Ureter (tissue), 1 donor: ENCODE results near the gene FYN. TPM values are rescaled to one million over a fixed set of nuclear protein-coding genes. Genes with fewer than 3 reads are reported as not detected.

Experiments used
- DNase-seq: peaks from one replicate; pipeline ENCODE4 v3.0.0-alpha.2; 2020; ENCODE audit warnings: low spot score
- total RNA-seq: library from RNA; stranded (reverse); gene quantifications from one replicate; pipeline ENCODE4 v1.2.4, GENCODE V29; 2023
- donor health status: DM: yes; HTN: yes; CAD: no.

FYN gene
- total RNA-seq, 1 donor from 2014 or later: 62.6 TPM

GRCh38 chr6:111831408-111831807 lies 41.8 kb downstream of the FYN start:
- no peak for DNase-seq

DNA sequence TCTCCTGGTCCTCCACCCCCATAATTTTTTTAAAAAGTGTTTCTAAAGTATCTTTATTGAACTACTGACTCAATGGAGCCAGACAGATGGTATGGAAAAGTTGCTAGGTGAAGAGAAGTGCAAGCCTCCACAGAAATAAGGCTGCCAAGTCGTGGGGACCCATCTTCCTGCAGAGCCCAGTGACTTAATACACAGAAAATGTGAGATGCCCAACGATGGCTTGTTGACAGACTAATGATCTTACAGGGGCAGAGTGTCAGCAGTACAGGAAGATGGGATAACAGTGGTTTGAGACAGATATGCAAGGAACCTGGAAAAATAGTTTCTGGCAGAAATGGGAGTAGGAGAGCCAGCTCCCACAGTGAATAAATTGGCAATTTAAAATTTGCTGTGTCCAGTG lies 43.3 kb downstream of the FYN start:
- DNase-seq: no peak

GRCh38 chr6:111829581-111829980 lies 43.7 kb downstream of the FYN start:
- DNase-seq: no peak

- DNase-seq: no peak
Measured at GRCh38 chr6:111828809-111829208, 44.4 kb downstream of the FYN start.

GRCh38 chr6:111825439-111826086 lies 47.7 kb downstream of the FYN start:
- no peak for DNase-seq

GRCh38 chr6:111824608-111825337 lies 48.5 kb downstream of the FYN start:
- no peak for DNase-seq

DNA sequence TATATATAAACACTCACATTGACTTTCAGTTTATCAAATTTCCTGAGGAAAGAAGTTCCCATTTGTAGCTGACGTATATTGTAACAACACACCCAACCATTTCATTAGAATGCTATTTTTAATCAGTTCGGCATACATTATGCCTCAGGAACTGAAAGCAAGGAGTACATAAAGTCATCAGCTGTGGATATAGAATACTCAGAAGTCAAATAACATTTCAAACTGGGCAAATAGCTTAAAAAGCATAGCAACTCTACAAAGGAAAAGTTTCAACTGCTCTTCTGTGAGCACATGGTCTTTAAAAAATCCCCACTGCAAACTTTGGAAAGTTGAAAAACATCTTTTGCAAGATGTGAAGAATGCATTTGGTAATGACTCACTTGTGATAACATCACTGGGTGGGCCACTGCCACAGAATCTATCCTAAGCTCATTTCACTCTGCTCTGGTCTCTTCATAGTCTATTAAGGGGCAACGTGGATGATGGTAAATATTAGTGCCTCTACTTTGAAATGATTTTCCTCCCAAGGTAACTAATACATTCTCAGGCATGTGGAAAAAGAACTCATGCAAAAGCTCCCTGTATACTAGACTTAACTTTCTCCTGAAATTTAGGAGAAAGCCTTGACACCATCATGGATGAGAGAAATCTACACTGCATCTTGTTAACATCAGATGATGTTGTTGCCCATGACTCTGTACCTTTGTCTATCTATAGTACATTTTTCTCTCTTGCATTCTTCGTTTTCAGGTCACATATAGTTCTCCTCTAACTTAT lies 49.2 kb downstream of the FYN start:
- no peak for DNase-seq

GRCh38 chr6:111823012-111823411 lies 50.2 kb downstream of the FYN start:
- no peak for DNase-seq

DNA sequence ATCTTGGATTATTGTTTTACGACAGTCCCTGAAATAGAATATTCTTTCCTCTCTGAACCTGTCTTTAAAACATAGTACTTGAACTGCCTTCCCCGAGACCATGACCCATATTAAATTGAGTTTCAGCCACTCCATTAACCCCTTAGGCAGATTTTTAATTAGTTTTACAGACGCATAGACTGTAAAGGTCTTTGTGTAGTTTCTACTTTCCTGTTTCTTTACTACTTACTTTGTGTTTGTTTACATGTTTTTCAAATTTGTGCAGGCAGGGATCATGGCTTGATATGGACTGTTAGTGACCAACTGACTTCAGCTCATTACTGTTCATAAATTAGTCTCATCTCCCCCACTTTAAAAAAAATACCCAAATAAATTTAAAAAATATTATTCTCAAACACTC lies 53.8 kb downstream of the FYN start:
- no peak for DNase-seq

- no peak for DNase-seq
Measured at GRCh38 chr6:111818539-111819226, 54.6 kb downstream of the FYN start.

- no peak for DNase-seq
Measured at GRCh38 chr6:111817451-111818120, 55.7 kb downstream of the FYN start.

DNA sequence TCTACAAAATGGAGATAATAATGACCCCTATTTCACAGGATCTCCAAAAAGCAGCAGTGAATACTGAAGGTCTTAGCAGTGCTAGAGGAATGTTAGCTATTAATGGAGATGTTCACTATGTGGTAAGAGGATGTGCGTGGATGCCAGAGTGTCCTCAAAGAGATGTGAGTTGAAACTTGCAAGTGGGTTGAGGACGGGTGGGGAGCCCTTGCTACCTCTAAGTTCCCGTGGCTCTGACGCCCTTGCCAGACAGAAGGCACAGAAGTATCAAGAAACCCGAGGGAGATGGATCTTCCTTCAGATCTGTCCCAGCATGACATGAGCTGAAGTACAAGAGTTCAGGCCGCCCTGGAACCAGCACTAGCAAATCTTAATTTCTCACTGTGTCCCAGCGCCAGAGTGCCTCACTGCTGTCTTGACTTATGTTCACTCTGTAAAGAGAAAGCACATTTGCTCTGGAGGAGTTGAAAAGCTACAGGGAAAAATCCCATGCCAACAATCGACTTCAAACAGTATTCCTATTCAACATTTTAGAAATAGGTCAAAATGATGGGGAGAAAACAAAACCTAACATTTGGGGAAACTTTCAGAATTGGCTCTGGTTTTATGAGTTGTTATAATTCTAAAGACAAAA lies 59.5 kb downstream of the FYN start:
- DNase-seq: no peak

DNA sequence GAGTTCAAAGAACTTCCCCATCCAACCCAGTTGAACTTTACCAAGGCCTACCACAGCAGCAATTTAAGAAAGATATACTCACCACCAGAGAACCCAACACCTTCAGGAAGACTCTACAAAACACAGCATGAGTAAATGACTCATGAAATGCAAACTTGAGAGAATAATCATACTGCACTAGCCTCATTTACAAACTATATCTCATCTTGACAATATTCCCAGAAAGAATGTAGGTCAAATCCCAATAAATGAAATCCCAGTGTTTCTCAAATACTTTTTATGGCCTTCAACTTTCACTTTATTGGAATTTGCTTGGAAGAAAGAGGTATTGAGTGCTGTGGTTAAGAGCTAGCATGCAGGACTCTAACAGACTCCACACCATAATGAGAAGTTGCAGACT lies 60.0 kb downstream of the FYN start:
- no peak for DNase-seq

DNA sequence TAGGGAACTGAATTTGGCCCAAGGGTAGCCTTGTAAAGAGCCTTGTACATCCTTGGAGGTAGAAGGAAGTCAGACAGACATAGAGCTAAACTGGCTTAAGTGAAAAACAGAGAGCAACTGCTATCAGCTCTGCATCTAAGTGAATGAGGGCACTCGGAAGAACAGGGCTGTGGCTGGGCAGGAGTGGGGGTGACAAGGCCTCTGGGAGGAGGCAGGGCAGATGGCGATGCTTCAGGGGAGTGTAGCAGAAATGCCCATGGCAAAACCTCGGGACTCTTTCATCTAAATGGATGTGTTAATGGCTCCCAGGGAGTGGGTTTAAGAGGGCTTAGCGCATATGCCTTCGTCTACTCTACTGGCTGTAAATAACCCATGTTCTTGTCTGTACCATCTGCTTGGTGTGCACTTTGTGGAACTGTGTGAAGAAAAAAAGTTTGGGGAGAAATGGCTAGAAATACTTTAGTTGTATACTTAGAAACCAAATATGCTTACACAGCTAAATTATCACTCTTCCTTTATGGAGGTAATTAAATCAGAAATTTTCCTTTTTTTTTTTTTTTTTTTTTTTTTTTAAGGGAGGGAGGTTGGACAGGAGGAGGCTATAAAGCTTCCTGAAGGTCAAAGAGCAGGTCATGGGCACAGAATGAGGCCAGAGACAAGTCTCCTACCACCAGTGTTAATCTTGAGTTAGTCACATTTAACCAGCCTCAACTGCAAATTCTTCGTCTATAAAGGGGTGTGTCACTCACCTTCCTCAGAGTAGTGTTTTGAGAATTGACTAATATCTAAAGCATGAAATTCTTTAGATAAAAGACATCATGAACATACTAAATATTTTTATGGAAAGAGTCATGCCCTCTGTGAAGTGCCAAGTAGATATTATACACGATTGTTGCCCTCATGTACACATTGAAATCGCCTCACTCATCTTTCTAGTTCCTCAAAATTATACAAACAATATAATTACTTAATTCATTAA lies 60.9 kb downstream of the FYN start:
- no peak for DNase-seq

DNA sequence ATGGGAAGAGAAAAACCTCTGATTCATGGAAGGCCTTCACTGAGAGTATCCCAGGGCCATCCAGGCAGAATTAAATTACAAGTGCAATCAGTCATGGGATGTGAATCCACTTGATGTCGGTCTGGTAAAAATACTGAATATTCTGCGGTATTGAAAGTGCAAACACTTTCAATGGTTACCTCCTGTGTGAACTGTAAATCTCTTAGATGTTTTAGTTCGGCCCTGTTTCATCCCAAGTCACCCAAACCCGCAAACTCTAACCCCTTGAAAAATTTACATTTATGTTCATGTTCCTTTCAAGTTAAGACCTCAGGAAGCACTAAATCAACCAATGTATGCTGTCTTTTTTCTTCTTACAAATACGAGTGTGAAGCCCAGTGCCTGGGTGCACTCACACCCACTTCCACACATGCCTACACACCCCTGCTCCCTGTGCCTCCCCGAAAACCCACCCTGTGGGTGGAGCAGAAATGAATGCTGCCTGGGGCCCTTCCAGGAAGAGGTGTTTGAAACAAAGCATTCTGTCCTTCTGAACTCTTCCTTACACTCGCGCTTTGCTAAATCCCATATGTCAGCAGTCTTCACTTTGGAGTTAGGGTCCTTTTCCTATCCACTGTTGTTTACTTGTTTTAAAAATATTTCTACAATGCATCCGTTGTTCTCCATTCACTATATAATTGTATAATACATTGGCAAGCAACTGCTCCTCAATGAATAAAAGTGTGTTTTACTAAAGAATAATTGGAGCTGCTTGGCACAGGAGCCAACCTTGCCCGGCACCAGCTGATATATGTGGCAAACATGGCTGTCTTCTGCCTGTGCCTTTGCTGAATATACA lies 62.7 kb downstream of the FYN start:
- no peak for DNase-seq

- DNase-seq: no peak
Measured at GRCh38 chr6:111809766-111810165, 63.5 kb downstream of the FYN start.

GRCh38 chr6:111809264-111809663 lies 64.0 kb downstream of the FYN start:
- DNase-seq: no peak

DNA sequence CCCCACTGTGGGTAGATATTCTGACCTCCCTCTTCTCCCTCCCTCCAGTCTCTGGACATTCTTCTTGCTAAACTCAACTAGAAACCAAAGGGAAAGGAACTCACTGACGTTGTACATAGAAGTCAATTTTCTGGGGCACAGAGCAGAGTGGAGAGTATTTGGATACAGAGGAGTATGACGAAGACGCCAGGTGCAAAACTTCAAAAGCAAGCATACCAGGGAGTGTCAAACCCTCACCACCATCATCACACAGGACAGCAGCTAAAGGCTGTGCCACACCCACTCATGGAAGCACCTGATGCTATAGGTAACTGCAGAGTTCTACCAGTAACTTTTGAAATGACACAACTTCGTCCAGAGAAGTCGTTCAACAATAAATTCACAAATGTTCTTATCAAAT lies 64.8 kb downstream of the FYN start:
- DNase-seq: no peak
